Medulla oblongata (tissue), 1 donor: ENCODE results near the gene MAB21L2.

Experiments used
- DNase-seq: peaks from one replicate; pipeline ENCODE4 v3.0.0-alpha.2; 2015; ENCODE audit errors: extremely low spot score

Gene MAB21L2

GRCh38 chr4:150574678-150575077 lies 7.3 kb upstream of the MAB21L2 start:
- DNase-seq = no peak

GRCh38 chr4:150577796-150578195 lies 4.2 kb upstream of the MAB21L2 start:
- DNase-seq = no peak

GRCh38 chr4:150578745-150579501 lies 3.0 kb upstream of the MAB21L2 start:
- DNase-seq = no peak

- DNase-seq = no peak
Measured at GRCh38 chr4:150579551-150580234, 2.3 kb upstream of the MAB21L2 start.

- no peak for DNase-seq
Measured at GRCh38 chr4:150580306-150580705, 1.6 kb upstream of the MAB21L2 start.

- DNase-seq = no peak
Measured at GRCh38 chr4:150581056-150581605, 820 bp upstream of the MAB21L2 start.

- DNase-seq = no peak
Measured at GRCh38 chr4:150581641-150582051, 305 bp upstream of the MAB21L2 start.

GRCh38 chr4:150582873-150583286 lies 929 bp downstream of the MAB21L2 start:
- DNase-seq = no peak

- no peak for DNase-seq
Measured at GRCh38 chr4:150583287-150584110, 1.5 kb downstream of the MAB21L2 start.

GRCh38 chr4:150584111-150584915 lies 2.4 kb downstream of the MAB21L2 start:
- no peak for DNase-seq

GRCh38 chr4:150585611-150586010 lies 3.7 kb downstream of the MAB21L2 start:
- DNase-seq = no peak

GRCh38 chr4:150586162-150586810 lies 4.3 kb downstream of the MAB21L2 start:
- DNase-seq = no peak

- DNase-seq = no peak
Measured at GRCh38 chr4:150588316-150588715, 6.4 kb downstream of the MAB21L2 start.

GRCh38 chr4:150589157-150589556 lies 7.2 kb downstream of the MAB21L2 start:
- DNase-seq = no peak

- no peak for DNase-seq
Measured at GRCh38 chr4:150590631-150591030, 8.7 kb downstream of the MAB21L2 start.

GRCh38 chr4:150591406-150591805 lies 9.5 kb downstream of the MAB21L2 start:
- DNase-seq = no peak

GRCh38 chr4:150591904-150592303 lies 10.0 kb downstream of the MAB21L2 start:
- DNase-seq = no peak

- no peak for DNase-seq
Measured at GRCh38 chr4:150593996-150594395, 12.0 kb downstream of the MAB21L2 start.

GRCh38 chr4:150598909-150599308 lies 17.0 kb downstream of the MAB21L2 start:
- no peak for DNase-seq

- no peak for DNase-seq
Measured at GRCh38 chr4:150599547-150599946, 17.6 kb downstream of the MAB21L2 start.
